Pons (tissue), 1 donor: ENCODE results near the gene NBPF12.
"Not testable (repeated sequence)": the region's sequence is repeated elsewhere in the genome, so short reads cannot be mapped to it uniquely, and the experiment has no call there.

Experiments
- DNase-seq: peaks from one replicate; pipeline ENCODE4 v3.0.0-alpha.2; 2016; ENCODE audit warnings: low spot score

NBPF12 gene

DNA sequence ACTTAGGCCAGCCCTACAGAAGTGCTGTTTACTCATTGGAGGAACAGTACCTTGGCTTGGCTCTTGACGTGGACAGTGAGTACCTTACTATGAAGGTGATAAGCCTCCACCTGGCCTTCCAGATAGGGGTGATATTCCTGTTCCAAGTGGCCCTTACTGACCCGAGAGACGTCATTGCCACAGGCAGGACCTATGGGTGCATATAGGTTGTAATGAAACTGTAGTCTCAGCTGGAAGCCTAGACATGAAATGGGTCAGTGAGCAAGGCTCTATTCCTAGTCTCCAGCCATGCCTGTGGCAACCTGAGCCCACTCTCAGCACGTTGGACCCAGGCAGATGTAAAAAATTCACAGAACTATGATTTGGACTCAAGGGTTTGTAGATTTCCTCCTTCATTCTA lies 48.3 kb downstream of the NBPF12 start:
- DNase-seq, result not testable (repeated sequence)

DNA sequence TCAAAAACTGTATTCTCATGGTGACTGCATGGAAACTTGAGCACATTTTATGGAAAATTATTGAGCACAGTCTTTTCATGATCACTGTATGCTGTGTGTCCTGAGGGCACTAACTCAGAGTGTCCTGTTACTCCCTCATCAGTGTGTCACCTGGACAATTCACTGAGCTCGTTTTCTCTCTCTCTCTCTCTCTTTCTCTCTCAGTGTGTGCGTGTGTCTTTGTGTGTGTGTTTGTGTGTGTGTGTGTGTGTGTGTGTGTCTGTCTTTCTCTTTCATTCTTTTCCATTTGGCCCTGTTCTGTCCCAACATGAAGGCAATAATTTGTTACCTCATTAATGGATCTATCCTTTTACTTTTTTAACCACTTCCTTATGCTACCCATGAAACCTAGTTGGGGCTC lies 49.4 kb downstream of the NBPF12 start:
- not testable (repeated sequence) for DNase-seq

DNA sequence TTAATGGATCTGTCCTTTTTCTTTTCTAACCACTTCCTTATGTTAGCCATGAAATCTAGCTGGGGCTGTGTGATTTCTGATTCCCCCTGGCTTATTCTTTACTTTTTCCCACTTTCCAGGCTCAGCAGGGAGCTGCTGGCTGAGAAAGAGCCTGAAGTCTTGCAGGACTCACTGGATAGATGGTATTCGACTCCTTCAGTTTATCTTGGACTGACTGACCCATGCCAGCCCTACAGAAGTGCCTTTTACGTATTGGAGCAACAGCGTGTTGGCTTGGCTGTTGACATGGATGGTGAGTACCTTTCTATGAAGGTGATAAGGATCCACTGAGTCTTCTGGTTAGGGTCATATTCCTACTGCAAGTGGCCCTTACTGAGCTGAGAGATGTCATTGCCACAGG lies 51.3 kb downstream of the NBPF12 start:
- not testable (repeated sequence) for DNase-seq

DNA sequence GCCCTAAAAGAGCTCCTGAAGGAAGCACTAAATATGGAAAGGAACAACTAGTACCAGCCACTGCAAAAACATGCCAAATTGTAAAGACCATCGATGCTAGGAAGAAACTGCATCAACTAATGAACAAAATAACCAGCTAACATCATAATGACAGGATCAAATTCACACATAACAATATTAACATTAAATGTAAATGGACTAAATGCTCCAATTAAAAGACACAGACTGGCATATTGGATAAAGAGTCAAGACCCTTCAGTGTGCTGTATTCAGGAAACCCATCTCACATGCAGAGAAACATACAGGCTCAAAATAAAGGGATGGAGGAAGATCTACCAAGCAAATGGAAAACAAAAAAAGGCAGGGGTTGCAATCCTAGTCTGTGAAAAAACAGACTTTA lies 70.4 kb downstream of the NBPF12 start:
- DNase-seq, result not testable (repeated sequence)

DNA sequence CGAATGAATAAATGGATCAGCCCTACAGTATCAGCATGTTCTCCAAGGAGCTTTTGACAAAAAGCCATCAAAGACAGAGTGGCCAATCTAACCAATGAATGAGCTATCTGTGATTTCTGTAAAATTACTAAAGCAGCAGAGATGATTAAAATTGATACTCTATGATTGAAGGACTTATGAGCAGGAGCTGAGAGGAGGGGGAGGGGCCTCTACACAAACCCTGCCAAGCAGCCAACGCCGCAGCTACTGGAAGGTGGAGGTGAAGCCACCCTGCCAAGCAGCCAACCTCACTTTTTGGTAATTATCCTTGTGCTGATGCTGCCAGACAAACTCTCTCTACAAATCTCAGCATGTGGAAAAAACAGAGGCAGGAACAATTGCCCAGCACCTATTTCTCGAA lies 88.9 kb downstream of the NBPF12 start:
- not testable (repeated sequence) for DNase-seq

DNA sequence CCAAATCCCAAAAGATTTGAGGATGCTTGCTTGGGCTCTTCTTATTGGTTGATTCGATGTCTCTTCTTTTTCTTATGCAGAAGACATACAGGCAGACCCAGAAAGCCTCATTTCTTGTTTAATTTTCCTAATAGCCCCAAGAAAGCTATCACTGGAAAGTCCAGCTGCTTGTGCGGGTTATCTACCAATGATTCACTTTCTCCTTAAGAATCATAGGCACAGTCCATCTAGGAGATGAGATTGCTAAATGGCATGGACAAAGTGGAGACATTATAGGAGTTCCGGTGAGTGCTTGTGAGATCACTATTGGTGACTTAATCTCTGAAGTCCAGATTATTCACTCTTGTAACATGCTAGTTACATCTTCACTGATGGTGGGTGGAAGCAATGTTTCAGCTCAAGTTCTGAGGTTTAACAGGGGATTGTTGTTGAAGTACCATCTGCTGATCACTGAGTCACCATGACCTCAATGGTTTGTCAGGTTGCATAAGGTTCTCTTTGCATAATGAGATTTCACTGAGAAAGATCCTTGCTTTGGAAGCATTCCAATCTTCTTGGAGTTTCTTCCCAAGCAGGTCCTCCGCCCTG lies 92.0 kb downstream of the NBPF12 start:
- DNase-seq, result not testable (repeated sequence)

DNA sequence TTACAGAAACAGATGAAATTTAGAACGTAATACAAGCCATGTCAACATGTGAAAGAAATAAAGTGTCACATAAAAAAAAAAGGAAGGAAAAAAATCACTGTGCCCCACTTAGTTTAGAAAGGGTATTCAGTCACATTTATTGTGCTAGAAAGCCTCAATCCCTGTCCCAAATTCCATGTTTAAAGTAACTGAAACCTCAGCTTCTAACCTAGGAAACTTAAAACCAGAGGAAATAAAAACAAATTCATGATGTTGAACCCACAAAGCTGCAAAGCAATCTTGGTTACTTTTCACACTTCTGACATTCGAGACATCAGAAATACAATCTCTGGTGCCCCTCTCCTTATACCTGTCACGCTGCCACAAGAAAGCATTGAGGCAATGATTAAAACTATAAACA lies 101.8 kb downstream of the NBPF12 start:
- no peak for DNase-seq

DNA sequence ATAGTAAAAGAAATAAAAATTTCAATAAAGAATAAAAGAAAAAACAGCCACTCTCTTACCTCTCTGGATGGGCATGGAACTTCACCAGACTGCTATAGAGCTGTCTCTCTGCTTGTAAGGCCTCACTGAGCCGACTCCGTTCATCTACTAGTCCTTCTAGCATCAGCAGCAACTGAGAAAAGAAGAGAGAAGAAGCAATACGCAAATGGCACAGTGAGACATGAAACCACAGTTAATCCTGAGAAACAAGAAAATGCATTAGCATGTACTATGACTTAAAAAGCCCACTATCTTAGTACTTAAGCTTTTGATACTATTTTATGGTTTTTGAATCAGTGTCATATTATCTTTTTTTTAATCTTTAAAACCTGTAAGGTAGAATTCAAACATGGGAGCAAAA lies 104.8 kb downstream of the NBPF12 start:
- DNase-seq, result not testable (repeated sequence)

DNA sequence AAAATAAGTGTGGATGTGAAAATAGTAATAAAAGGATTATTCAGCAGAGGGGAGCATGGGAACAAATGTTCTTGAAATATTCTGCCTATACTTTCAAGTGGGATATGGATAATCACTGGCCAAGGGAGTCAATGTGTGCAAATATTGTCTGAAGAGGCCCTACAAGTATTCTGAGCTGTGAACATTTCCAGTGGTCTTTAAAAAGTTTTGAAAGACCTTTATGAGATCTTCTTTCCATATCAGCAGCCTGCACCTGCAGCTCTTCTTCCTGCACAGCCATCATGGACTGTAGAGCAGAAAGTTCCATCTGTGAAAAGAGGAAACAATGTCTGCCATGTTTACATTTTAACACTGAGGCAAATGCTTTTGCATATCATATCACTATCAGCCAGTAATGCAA lies 106.4 kb downstream of the NBPF12 start:
- DNase-seq, result not testable (repeated sequence)
